Muscle of arm (tissue), 14 donors: ENCODE measurements around the gene SLC16A1. TPM values are rescaled to one million over a fixed set of nuclear protein-coding genes. Genes with fewer than 3 reads are reported as not detected.
"Not testable (repeated sequence)": the region's sequence is repeated elsewhere in the genome, so short reads cannot be mapped to it uniquely, and the experiment has no call there.

Source experiments
- DNase-seq: peaks from one replicate; pipeline ENCODE4 v3.0.0-alpha.2; 2013
- long read RNA-seq, 11 donors: transcript quantifications; one replicate each; lab custom pipeline, GENCODE V29; 2026
- polyA plus RNA-seq, 12 donors: library from polyadenylated mRNA; unstranded; fragments of 120-200 nt; gene quantifications; one replicate each; pipeline ENCODE4 v1.2.1, GENCODE V29; 2013; ENCODE audit not compliant: insufficient read length in 12 of 12

Gene SLC16A1, protein sequence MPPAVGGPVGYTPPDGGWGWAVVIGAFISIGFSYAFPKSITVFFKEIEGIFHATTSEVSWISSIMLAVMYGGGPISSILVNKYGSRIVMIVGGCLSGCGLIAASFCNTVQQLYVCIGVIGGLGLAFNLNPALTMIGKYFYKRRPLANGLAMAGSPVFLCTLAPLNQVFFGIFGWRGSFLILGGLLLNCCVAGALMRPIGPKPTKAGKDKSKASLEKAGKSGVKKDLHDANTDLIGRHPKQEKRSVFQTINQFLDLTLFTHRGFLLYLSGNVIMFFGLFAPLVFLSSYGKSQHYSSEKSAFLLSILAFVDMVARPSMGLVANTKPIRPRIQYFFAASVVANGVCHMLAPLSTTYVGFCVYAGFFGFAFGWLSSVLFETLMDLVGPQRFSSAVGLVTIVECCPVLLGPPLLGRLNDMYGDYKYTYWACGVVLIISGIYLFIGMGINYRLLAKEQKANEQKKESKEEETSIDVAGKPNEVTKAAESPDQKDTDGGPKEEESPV
- polyA plus RNA-seq, result 100 to 1,000 TPM in 1 of 12 donors, 10 to 100 TPM in 11; 29.9 to 180 (median 44.5) TPM
- long read RNA-seq, donor 1, partial matches to known transcripts, result 9 of 14 reads
- long read RNA-seq, donor 1, other reads (novel, unspliced or antisense), result 0 of 14 reads
- long read RNA-seq, donor 2, transcript SLC16A1-201 (5 exons, 3,910 nt), result major isoform, 11 of 12 reads
- long read RNA-seq, donor 2, partial matches to known transcripts, result 0 of 12 reads
- long read RNA-seq, donor 2, other reads (novel, unspliced or antisense), result 0 of 12 reads
- long read RNA-seq, donor 3, partial matches to known transcripts, result 0 of 1 reads
- long read RNA-seq, donor 3, other reads (novel, unspliced or antisense), result 0 of 1 reads
- long read RNA-seq, donor 4, partial matches to known transcripts, result 0 of 1 reads
- long read RNA-seq, donor 4, other reads (novel, unspliced or antisense), result 0 of 1 reads
- long read RNA-seq, donor 5, transcript SLC16A1-201 (5 exons, 3,910 nt), result major isoform, 8 of 8 reads
- long read RNA-seq, donor 5, partial matches to known transcripts, result 0 of 8 reads
- long read RNA-seq, donor 5, other reads (novel, unspliced or antisense), result 0 of 8 reads
- long read RNA-seq, donor 6, partial matches to known transcripts, result 0 of 2 reads
- long read RNA-seq, donor 6, other reads (novel, unspliced or antisense), result 0 of 2 reads
- long read RNA-seq, donor 7, full-length matches to known transcripts, result 3 of 3 reads
- long read RNA-seq, donor 7, partial matches to known transcripts, result 0 of 3 reads
- long read RNA-seq, donor 7, other reads (novel, unspliced or antisense), result 0 of 3 reads
- long read RNA-seq, donor 8, transcript SLC16A1-201 (5 exons, 3,910 nt), result major isoform, 10 of 10 reads
- long read RNA-seq, donor 8, partial matches to known transcripts, result 0 of 10 reads
- long read RNA-seq, donor 8, other reads (novel, unspliced or antisense), result 0 of 10 reads
- long read RNA-seq, donor 9, partial matches to known transcripts, result 0 of 1 reads
- long read RNA-seq, donor 9, other reads (novel, unspliced or antisense), result 0 of 1 reads
- long read RNA-seq, donor 10, partial matches to known transcripts, result 0 of 4 reads
- long read RNA-seq, donor 10, other reads (novel, unspliced or antisense), result 0 of 4 reads
- long read RNA-seq, donor 11, transcript SLC16A1-201 (5 exons, 3,910 nt), result major isoform, 8 of 9 reads
- long read RNA-seq, donor 11, partial matches to known transcripts, result 0 of 9 reads
- long read RNA-seq, donor 11, other reads (novel, unspliced or antisense), result 0 of 9 reads

DNA sequence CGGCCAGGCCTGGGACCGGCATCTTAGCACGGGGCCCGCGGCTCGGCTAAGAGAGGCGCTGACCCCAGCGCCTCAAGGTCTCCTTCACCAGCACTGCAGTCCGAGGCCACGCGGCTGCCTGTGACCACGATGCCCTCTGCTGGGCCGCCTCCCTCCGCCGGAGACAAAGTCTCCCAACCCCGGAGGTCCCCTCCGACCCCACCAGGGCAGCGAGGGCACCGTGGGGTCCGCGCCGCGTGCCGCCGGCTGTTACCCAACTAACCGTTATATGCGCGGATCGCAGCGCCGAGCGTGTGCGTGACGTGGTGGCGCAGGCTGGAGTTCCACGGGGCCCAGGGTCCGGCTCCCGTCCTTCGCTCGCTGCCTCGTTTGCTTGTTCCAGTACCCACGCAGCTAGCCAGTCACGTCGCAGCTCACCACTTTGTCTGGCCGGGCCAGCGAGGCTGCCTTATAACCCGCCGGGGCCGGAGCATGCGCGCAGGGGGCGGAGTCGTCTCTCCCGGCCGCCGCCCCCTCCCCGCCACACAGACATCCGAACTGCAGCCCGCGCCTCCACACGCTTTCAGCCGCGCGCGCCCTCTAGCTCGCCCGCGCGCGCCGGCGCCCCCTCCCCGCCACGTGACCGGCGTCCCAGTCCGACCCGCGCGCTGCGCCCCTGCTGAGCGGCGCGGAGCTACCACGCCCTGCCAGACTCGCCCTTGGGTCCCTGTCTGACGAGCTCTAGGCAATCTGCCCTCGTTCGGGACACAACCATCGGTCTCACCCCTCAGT, at the start of gene SLC16A1:
Gene SLC16A1, minus strand, starts transcription at position 424 of the 771 bp plus-strand sequence. CDS start 26,888 bp downstream, outside the sequence.
- peak; percentile 93 for DNase-seq

DNA sequence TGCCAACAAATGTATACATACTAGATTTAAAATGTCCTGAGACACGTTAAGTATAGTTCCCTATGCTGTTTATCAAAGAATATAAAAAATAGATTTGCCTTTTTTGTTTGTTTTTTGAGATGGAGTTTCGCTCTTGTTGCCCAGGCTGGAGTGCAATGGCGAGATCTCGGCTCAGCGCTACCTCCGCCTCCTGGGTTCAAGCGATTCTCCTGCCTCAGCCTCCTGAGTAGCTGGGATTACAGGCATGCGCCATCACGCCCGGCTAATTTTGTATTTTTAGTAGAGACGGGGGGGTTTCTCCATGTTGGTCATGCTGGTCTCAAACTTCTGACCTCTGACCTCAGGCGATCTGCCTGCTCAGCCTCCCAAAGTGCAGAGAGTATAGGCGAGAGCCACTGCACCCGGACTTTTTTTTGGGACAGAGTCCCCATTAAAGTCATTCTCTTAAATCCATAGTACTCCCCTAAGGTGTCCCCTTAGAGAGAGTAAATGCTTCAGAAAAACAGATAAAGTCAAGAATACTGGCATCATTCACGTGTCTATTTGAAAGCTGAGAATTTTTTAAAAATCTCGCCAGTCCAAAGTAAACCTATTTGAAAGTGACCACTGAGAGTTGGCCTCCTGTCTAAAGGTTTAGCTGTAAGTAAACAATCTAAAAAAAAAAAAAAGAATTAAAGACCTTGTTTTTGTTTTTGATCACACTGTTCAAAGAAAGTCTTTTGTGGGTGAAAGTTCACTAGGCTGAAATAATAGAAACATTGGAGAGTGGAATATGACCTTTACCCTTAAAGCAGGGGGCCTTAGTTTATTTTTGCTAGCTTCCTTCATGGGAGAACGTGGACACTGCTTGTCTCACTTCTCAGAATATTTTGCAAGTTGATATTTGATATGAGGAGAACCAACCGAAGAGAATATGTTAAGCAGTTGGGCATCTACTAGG, 48.0 kb upstream of the SLC16A1 start:
- no peak for DNase-seq

DNA sequence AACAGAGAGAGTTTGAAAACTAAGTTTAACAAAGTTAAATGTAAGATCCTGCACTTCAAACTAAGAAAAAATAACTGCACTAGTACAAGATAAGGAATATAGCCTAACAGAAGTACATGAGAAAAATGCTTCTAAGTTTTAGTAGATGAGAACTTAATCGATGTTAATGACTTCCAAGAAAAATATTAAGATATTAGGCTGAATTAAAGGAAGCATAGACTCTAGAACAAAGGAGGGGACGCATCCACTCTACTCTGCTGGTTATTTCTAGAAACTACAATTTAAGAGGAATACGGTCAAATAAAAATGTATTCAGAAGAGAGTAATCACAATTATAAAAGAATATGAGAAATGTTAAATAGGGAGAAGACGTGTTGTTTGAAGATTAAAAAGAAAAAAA, 46.3 kb upstream of the SLC16A1 start:
- no peak for DNase-seq

DNA sequence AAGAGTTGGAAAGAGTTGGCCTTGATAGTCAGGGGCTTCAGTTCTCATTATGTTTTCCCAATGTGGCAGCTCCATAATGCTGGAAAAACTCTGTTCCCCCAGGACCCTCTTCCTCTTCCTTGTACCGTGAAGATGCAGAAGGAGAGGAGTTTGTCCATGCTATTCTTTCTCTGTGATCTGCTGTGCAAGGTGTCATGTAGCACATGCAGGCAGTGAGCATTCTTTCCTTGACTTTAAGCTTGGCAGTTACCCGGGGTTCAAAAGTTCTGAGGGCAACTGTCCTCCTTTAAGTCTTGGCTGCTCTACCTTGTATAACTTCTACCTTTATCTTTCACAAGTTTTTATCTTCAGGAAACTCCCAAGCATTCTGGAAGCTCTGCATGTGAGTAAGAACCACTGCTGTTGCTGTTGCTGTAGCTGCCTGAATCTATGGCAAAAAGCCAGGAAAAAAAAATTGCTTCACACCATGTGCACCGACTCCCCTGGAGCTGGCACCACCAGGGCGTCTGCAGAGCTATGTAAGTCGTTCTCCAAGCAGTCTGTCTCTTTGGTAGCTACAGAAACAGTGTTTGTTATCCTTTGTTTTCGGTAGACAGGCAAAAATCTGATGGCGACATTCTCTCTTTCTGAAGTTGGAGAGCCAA, 42.7 kb upstream of the SLC16A1 start:
- DNase-seq, result peak; percentile 28

DNA sequence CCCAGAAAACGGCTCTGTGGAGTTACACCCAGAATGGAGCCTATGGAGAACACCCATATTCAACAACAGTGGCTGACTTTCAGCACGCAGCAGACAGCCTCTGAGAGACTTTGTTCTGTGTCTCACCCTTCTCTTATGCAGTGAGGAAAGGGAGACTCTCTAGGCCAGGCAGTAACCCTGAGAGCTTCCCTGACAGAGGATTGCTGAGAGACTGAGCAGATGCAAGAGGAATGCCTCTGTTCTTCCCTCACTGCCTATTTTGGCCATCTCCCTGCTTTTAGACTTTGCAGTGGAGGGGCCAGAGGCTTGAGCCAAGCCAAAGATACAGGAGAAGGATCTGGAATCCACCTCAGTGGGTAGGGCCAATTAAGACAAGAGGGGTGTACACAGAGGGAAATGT, 41.8 kb upstream of the SLC16A1 start:
- DNase-seq, result no peak

DNA sequence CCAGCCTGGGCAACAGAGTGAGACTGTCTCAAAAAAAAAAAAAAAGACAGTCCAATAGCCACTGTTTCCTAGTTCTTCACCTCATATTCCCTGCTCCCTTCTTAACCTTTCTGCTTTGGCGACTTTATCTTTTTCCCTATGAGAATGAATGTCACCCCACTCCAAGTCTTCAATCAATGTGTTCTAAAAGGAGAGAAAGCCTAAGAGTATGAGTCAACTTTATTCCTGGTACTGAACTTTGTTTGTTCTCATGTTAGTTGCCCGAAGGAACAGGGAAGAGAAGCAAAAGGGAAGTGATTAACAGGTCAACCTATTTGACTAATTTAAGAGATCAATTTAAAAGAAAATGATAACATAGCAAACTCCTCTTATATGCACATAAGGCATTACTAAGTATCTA, 39.9 kb upstream of the SLC16A1 start:
- no peak for DNase-seq

DNA sequence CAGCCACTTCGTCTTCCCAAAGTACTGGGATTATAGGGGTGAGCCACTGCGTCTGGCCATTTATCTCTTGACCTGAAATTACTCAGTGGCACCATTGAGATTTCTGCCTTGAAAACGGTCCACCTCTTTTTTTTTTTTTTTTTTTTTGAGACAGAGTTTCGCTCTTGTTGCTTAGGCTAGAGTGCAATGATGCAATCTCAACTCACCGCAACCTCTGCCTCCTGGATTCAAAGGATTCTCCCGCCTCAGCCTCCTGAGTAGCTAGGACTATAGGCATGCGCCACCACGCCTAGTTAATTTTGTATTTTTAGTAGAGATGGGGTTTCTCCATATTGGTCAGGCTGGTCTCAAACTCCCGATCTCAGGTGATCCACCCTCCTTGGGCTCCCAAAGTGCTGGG, 39.0 kb upstream of the SLC16A1 start:
- not testable (repeated sequence) for DNase-seq

DNA sequence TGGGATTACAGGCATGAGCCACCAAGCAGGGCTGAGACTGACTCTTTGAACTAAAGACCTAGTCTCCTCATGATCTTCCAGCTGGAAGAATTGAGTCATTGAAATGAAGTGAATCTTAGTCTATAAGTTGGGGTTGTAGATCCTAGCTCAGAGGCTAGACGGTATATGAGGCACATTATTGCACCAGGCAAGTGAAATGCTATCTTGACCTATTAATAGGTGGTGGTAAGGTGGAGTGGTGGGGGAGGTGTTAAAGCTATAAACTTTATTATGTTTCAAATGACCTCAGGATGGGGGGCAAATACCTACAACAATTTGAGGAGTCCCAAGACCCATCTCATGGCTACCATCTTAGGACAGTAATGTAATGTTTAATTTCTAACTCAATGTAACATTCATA, 36.8 kb upstream of the SLC16A1 start:
- no peak for DNase-seq

DNA sequence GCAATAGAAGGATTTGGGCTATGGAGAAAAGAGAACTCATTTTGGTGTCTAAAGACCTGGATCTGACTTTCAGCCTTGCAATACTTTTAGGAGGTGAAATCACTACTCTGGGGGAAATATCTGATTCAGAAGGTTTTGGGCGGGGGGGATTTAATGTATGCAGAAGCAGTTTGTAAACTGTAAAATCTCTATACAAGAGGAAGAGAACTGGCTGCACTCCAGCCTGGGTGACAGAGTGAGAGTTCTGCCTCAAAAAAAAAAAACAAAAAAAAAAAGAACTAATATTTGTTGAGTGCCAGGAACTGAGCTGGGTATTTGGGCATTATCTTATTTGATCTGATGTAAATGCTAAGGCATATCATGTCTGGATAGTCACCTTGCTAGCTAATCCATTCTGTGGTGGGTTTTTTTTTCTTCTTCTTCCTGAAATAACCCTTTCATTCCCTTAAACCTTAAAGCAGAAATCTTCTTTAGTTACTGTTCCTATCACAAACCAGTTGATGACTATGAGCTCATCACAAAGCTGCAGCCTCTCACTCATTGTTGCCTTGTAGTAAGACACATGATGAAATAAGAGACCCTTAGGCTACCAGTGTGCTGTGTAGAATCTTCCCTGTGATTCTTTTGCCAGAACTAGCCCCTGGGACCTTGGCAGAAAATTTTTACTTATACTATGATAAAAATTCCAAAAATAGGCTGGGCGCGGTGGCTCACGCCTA, 35.6 kb upstream of the SLC16A1 start:
- no peak for DNase-seq

DNA sequence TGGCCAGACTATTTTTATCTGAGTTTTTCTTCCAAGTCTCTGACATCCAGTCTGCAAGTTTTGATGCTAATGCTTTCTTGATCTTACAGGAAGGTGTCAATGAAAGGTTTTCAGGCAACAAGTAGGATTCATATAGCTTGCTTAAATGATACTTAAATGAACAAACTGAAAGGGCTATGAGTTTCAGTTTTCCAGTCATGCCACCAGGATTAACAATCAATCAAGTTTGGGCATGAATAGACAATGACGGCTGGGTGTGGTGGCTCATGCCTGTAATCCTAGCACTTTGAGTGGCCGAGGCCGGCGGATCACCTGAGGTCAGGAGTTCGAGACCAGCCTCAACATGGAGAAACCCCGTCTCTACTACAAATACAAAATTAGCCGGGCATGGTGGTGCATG, 34.3 kb upstream of the SLC16A1 start:
- DNase-seq, result no peak

DNA sequence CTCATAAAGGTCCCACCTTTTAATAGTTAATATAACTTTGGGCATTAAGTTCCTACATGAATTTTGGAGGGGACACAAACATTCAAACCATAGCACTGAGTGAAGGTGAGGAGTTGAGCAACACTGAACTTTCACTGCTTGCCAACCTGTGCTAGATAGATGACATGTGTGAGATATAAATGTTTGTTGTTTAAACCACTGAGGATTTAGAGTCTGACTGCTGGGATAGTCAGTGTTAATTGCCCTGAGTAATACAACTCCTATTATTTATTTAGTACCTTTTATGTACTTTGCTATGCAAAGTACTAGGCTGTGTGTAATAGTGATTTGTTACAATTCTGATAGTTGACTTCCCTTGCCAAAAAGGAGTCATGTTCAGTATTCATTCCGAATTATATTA, 32.4 kb upstream of the SLC16A1 start:
- DNase-seq, result no peak

DNA sequence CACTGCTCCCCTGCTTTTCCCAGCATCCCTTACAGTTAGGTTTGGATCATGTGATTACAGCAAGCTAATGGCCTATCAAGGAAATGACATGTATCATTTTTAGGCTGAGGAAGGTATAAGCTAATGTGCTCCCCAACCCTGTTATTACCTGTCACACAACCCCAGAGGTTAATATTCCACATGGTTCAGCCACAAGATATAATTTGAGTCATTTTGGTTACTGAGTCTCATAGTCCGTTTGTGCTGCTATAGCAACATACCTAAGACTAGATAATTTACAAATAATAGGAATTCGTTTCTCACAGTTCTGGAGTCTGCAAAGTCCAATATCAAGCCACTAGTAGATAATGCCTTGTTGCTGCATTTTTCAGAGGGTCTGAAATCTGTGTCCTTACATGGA, 29.1 kb upstream of the SLC16A1 start:
- DNase-seq, result no peak

DNA sequence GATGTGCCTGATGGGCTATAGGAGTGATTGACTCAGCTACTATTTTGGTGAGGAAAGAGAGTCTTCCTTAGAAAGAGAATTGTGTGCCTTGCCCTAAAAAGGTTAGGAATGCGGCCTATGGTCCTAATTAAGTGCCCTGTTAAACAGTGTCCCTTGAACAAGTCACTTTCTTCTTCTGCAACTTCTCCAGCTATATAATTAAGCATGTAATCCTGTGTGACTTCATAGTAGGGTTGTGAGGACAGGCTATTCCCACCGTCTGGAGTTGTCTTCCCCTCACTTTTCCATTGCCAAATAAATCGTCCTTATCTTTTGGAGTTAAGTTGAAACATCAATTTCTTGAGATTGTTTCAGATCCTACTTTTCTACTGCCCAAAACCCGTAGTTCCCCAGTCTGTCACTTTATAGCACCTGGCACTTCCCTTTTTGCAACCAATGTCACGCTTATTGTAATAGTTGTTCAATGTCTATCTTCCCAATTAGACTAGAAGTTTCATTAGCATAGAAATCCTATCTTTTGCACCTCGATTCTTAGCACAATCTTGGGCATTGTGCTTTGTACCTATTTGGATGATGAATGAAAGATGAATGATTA, 27.6 kb upstream of the SLC16A1 start:
- no peak for DNase-seq

DNA sequence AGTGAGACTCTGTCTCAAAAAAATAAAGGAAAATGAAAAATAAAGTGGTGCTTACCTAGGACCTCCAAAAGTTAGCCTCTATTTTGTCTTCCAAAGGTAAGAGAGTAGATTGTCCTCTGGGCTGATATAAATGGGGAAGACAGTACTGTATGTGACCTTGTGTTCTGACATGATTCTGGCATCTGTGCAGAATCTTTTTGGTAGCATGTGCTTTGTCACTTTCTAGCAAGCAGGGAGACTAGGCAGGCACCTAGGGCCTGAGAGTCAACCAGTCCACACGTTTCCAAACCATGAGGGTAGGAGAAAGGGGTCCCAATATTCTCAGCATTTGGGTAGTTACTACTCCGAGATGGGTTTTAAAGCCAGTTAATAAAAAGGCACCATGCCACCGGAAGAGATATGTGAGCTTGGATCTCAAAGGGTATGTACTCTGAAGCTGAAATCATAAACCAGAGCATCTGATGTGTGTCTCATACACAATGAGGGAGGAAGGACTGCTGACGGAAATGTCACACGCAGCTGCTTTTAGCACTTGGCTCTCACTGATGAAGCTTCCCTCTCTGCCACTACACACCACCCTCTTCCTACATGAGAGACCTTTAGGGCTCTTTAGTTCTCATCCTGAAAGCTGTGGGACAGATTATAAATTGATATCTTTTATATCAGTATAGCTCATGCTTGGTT, 27.0 kb upstream of the SLC16A1 start:
- DNase-seq, result peak; percentile 11

DNA sequence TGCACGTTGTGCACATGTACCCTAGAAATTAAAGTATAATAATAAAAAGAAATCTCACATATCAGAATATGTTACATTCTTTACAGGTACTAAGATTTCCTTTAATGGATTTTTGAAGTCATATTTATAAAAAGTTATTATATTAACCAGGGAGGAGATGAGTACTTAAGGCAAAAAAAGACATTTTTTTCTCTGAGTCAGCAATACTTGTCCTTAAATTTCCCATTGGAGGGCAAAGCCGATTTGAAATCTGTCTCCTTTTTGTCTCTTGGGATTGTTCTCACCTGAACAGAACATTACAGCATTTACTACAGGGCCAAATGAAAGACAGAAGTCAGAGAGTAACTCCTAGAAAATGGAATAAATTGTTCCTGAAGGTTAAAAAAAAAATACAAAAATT, 26.3 kb upstream of the SLC16A1 start:
- no peak for DNase-seq

DNA sequence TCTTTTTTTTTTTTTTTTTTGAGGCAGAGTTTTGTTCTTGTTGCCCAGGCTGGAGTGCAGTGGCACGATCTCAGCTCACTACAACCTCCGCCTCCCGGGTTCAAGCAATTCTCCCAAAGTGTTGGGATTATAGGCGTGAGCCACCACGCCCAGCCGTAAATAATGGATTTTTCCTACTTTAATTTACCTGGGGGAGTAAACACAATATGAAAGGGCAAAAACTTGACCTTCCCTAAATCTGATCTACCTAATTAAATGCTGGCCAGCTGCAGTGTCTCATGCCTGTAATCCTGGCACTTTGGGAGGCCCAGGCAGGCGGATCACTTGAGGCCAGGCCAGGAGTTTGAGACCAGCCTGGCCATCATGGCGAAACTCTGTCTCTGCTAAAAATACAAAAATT, 25.8 kb upstream of the SLC16A1 start:
- not testable (repeated sequence) for DNase-seq

DNA sequence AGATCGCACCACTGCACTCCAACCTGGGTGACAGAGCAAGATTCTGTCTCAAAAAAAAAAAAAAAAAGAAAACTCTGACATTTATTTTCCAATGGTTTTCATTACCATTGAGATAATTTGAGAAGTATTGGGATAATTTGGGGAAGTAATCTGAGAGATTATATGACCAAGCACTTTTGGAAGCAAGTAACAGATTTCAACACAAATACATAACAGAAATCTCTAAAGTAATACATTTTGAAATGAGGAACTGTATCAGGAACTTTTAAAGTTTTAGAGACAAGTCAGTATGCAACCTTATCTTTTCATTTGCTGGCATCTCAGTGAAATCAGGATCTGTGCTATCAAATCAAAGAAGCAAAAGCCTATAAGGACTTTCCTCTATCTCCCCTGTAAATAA, 25.4 kb upstream of the SLC16A1 start:
- DNase-seq, result no peak
